A549 (cell line): Measurements from ENCODE around the gene HNMT. TPM values are rescaled to one million over a fixed set of nuclear protein-coding genes. Genes with fewer than 3 reads are reported as not detected.

Source experiments
- ATAC-seq, 2 experiments: fragments of 200-7000 bp in 1 of 2; fragments of >200 bp in 1 of 2; cut with Nextera tagmentation in 1 of 2; cut with Tn5 transposase in 1 of 2; 3 replicates each; pipeline versions ENCODE4 v1.8.0 to v1.9.1; 2018 to 2020; ENCODE audit warnings: mild to moderate bottlenecking in 1 of 2, moderate library complexity in 1 of 2
- CTCF ChIA-PET: fragments of 300-600 bp; sonication (Branson Sonifier 250); formaldehyde crosslinking; extraction: SDS; loops from one replicate; lab custom pipeline; 2021; ENCODE audit warnings: antibody characterized with exemption, inconsistent platforms; lab: Yijun Ruan, JAX
- POLR2A ChIA-PET: fragments of 350-600 bp; formaldehyde crosslinking; extraction: SDS; loops from one replicate; lab custom pipeline; 2021; ENCODE audit warnings: antibody characterized with exemption, inconsistent platforms; lab: Yijun Ruan, JAX
- DNase-seq, 2 experiments: peaks; one replicate each; pipeline versions ENCODE4 v3.0.0 to v3.0.0-alpha.2; 2011 to 2016; ENCODE audit warnings: low read depth in 1 of 2, low spot score in 1 of 2
- FAIRE-seq: peaks from 2 replicates; lab custom pipeline; 2011; peaks lifted over from hg19 to GRCh38; lab: Jason Lieb, UNC
- H3K27ac ChIP-seq, 2 experiments: fragments of >200 bp; sonication (Bioruptor Twin); formaldehyde crosslinking; 3 replicates each; pipeline ENCODE4 v1.5.1; 2016 to 2017
- H3K4me1 ChIP-seq: fragments of >200 bp; sonication (Bioruptor Twin); formaldehyde crosslinking; 3 replicates; pipeline ENCODE4 v1.6.1; 2016
- H3K4me2 ChIP-seq: fragments of >200 bp; sonication (Bioruptor Twin); formaldehyde crosslinking; 3 replicates; pipeline ENCODE4 v1.6.1; 2016
- H3K4me3 ChIP-seq: fragments of >200 bp; sonication (Bioruptor Twin); formaldehyde crosslinking; 3 replicates; pipeline ENCODE4 v1.5.1; 2016
- H3K9me3 ChIP-seq: fragments of >200 bp; sonication (Bioruptor Twin); formaldehyde crosslinking; 3 replicates; pipeline ENCODE4 v1.6.1; 2016
- BHLHE40 ChIP-seq: IDR thresholded peaks from 2 replicates; pipeline ENCODE4 v1.6.1; 2012; ENCODE audit warnings: low read depth, low read length, inconsistent platforms
- CBX2 ChIP-seq: fragments of 200-600 bp; sonication (generic); IDR thresholded peaks from 2 replicates; pipeline ENCODE4 v1.6.1; 2016; ENCODE audit warnings: low read depth, mild to moderate bottlenecking, borderline replicate concordance
- CEBPB ChIP-seq, 2 experiments: fragments of >200 bp in 1 of 2; sonication (Bioruptor Twin) in 1 of 2; formaldehyde crosslinking in 1 of 2; IDR thresholded peaks; 2 replicates each; pipeline ENCODE4 v1.6.1; 2012 to 2016
- EHMT2 ChIP-seq: fragments of 200-600 bp; sonication (generic); IDR thresholded peaks from 2 replicates; pipeline ENCODE4 v1.6.1; 2016; ENCODE audit warnings: antibody characterized with exemption, low read depth, mild to moderate bottlenecking, moderate library complexity
- GATA3 ChIP-seq: IDR thresholded peaks from 2 replicates; pipeline ENCODE4 v1.6.1; 2012; ENCODE audit warnings: borderline replicate concordance
- HEYL ChIP-seq: fragments of 250-450 bp; sonication (Bioruptor Pico); IDR thresholded peaks from 2 replicates; pipeline ENCODE4 v1.8.0; 2021; ENCODE audit warnings: mild to moderate bottlenecking, moderate library complexity
- HOXB13 ChIP-seq: fragments of 250-450 bp; sonication (Bioruptor Pico); IDR thresholded peaks from 2 replicates; pipeline ENCODE4 v1.5.0; 2020; ENCODE audit warnings: low read depth, mild to moderate bottlenecking, moderate library complexity
- JUN ChIP-seq, 2 experiments: fragments of >200 bp; sonication (Bioruptor Twin); formaldehyde crosslinking; IDR thresholded peaks; 2 replicates in 1 of 2; 3 replicates in 1 of 2; pipeline ENCODE4 v1.6.1; 2016 to 2017
- KDM5A ChIP-seq: fragments of 200-600 bp; sonication (generic); IDR thresholded peaks from 2 replicates; pipeline ENCODE4 v1.6.1; 2016; ENCODE audit warnings: antibody characterized with exemption, mild to moderate bottlenecking
- MAZ ChIP-seq: fragments of 150-350 bp; IDR thresholded peaks from 2 replicates; pipeline ENCODE4 v1.6.1; 2014; ENCODE audit warnings: antibody characterized with exemption, low read depth, low read length, borderline replicate concordance
- NFE2L2 ChIP-seq: fragments of 150-350 bp; conservative IDR thresholded peaks from 2 replicates; pipeline ENCODE4 v1.6.1; 2014; ENCODE audit warnings: low read length
- NPAS2 ChIP-seq: fragments of 250-450 bp; sonication (Bioruptor Pico); IDR thresholded peaks from 2 replicates; pipeline ENCODE4 v1.8.0; 2022; ENCODE audit warnings: mild to moderate bottlenecking, moderate library complexity, borderline replicate concordance
- RAD21 ChIP-seq, 2 experiments: fragments of >200 bp in 1 of 2; sonication (Bioruptor Twin) in 1 of 2; formaldehyde crosslinking in 1 of 2; IDR thresholded peaks in 1 of 2; conservative IDR thresholded peaks in 1 of 2; 2 replicates in 1 of 2; 3 replicates in 1 of 2; pipeline ENCODE4 v1.6.1; 2012 to 2018; ENCODE audit warnings: inconsistent platforms in 1 of 2
- RNF2 ChIP-seq: fragments of 200-600 bp; sonication (generic); IDR thresholded peaks from 2 replicates; pipeline ENCODE4 v1.6.1; 2016; ENCODE audit warnings: low read depth, mild to moderate bottlenecking, antibody characterized with exemption, moderate library complexity, borderline replicate concordance
- SMC3 ChIP-seq: fragments of >200 bp; sonication (Bioruptor Twin); formaldehyde crosslinking; IDR thresholded peaks from 3 replicates; pipeline ENCODE4 v1.6.1; 2018; ENCODE audit warnings: inconsistent platforms
- TFCP2L1 ChIP-seq: fragments of 250-450 bp; sonication (Bioruptor Pico); IDR thresholded peaks from 2 replicates; pipeline ENCODE4 v1.5.0; 2021; ENCODE audit warnings: mild to moderate bottlenecking
- ZC3H11A ChIP-seq: fragments of 450-650 bp; IDR thresholded peaks from 2 replicates; pipeline ENCODE4 v1.6.1; 2014; ENCODE audit warnings: antibody characterized with exemption, mild to moderate bottlenecking
- WGBS: methylation state at CpG from one replicate; pipeline ENCODE4 v1.1.6; 2017; ENCODE audit errors: missing lambda C conversion rate; 5-methylcytosine and 5-hydroxymethylcytosine counted together
- polyA plus RNA-seq, 4 experiments: library from polyadenylated mRNA; depleted of rRNA in 3 of 4; stranded (reverse); fragments of >200 nt; fragmentation: RNase III in 1 of 4; extraction: RNeasy Plus Mini Kit Qiagen cat#74134 plus additional on column Dnase treatment in 1 of 4; gene quantifications; 2 replicates in 3 of 4; 3 replicates in 1 of 4; pipeline ENCODE4 v1.2.3, GENCODE V29; 2011 to 2017
- TF ChIP-seq, protein P1 (sequence below): IDR thresholded peaks from 2 replicates; pipeline ENCODE4 v1.6.1; 2012
- TF ChIP-seq, protein P2 (sequence below): fragments of >200 bp; sonication (Bioruptor Twin); formaldehyde crosslinking; IDR thresholded peaks from 3 replicates; pipeline ENCODE4 v1.6.1; 2016
- TF ChIP-seq, protein P3 (sequence below): fragments of >200 bp; sonication (Bioruptor Twin); formaldehyde crosslinking; IDR thresholded peaks from 3 replicates; pipeline ENCODE4 v1.5.1; 2016

HNMT gene
- polyA plus RNA-seq, 2 of the 4 experiments (the other 2 are of a cell fraction): 1.5 to 5.5 TPM

DNA sequence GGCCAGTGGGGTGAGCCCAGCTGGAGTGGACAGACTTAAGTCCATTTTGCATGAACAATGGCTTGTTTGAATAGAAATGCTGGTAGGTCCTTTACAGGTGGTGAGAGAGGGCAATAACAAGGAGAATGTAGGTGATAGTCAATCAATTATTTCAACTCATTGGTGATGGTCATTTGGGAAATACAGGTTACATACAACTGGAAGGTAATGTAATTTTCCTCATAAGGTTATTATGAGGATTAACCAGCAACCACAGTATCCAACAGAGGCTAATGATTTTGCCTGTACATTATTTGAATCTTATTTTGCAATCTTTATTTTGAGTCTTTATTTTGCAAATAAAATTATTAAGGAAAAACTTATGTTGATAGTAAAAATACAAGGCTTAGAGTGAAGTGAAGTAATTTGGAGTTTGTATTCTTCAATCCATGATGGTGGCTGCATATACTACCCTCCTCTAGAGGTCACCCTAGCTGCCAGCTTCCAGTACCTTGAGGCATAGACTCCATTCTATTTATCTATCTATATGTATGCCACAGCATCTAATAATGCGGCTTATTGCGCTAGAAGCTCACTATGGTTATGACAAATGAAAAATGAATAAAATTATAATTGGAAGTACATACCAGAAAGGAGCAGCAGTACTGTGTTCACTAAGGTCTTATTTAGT lies 20.5 kb upstream of the HNMT start:
- POLR2A ChIA-PET: no interaction called here
- CTCF ChIA-PET: interaction anchor here (0.5 to 1.9 kb wide), 2 partner anchors 843 to 868 kb away, joined by 4 to 5 read pairs; no protein-coding TSS in a partner anchor
- FAIRE-seq: no peak
- Histone ChIP-seq H3K4me3 (no peak overlapping the region), H3K4me1 (peaks cover 39% of the 10 kb centered on the region), H3K27ac (peak overlapping the region; percentile 23 to 46; a peak in 3 of 6 replicates), H3K9me3 (no peaks in the 10 kb centered on the region), H3K4me2 (peak overlapping the region; percentile 58)
- 92% methylated on average over 2 of the region's 2 CpGs for WGBS
- DNase-seq: no peak
- ATAC-seq: no peak
- TF ChIP-seq ZC3H11A (no peak), SMC3 (no peak), TFCP2L1 (no peak), CBX2 (no peak), KDM5A (no peak), NFE2L2 (no peak), NPAS2 (CRISPR knock-in tag) (no peak), EHMT2 (no peak), HOXB13 (no peak), BHLHE40 (no peak), MAZ (no peak)
- TF ChIP-seq, protein P1, sequence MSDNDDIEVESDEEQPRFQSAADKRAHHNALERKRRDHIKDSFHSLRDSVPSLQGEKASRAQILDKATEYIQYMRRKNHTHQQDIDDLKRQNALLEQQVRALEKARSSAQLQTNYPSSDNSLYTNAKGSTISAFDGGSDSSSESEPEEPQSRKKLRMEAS: no peak
- TF ChIP-seq, protein P2, sequence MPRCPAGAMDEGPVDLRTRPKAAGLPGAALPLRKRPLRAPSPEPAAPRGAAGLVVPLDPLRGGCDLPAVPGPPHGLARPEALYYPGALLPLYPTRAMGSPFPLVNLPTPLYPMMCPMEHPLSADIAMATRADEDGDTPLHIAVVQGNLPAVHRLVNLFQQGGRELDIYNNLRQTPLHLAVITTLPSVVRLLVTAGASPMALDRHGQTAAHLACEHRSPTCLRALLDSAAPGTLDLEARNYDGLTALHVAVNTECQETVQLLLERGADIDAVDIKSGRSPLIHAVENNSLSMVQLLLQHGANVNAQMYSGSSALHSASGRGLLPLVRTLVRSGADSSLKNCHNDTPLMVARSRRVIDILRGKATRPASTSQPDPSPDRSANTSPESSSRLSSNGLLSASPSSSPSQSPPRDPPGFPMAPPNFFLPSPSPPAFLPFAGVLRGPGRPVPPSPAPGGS: no peak

DNA sequence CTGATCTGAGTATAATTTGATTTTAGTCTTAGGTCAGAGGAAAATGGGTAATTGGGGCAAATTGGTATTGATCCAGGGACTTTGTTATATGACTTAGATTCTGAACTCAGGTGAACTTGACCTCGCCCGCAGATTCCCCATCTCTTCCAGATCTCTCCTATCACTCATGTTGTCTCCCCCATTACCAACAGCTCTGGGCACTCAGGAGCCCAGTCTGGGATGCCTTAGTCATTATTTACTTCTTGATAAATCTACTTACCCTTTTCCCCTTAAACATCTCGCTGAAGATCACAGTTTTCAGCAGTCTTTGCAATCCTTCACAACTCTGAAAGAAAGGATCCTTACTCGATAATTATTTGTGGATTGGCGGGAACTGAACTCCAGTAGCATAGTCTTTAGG lies 19.6 kb upstream of the HNMT start:
- Histone ChIP-seq H3K4me2 (peak overlapping the region; percentile 27), H3K4me1 (peaks cover 39% of the 10 kb centered on the region), H3K9me3 (no peaks in the 10 kb centered on the region), H3K4me3 (no peak overlapping the region), H3K27ac (peak overlapping the region in 1 of 2 experiments; percentile 46; a peak in 2 of 6 replicates)
- TF ChIP-seq, protein P3, sequence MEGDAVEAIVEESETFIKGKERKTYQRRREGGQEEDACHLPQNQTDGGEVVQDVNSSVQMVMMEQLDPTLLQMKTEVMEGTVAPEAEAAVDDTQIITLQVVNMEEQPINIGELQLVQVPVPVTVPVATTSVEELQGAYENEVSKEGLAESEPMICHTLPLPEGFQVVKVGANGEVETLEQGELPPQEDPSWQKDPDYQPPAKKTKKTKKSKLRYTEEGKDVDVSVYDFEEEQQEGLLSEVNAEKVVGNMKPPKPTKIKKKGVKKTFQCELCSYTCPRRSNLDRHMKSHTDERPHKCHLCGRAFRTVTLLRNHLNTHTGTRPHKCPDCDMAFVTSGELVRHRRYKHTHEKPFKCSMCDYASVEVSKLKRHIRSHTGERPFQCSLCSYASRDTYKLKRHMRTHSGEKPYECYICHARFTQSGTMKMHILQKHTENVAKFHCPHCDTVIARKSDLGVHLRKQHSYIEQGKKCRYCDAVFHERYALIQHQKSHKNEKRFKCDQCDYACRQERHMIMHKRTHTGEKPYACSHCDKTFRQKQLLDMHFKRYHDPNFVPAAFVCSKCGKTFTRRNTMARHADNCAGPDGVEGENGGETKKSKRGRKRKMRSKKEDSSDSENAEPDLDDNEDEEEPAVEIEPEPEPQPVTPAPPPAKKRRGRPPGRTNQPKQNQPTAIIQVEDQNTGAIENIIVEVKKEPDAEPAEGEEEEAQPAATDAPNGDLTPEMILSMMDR: no peak
- TF ChIP-seq GATA3: peak; percentile 51; the same call in 1 of the 2 replicates
- ATAC-seq (peak in 1 of 2 experiments; percentile 70; a peak in 3 of 6 replicates), FAIRE-seq (no peak), DNase-seq (peak in 1 of 2 experiments; percentile 19)
- ChIA-PET CTCF (interaction anchor here (1.2 to 1.9 kb wide), 2 partner anchors 429 to 842 kb away, joined by 3 to 5 read pairs; no protein-coding TSS in a partner anchor), POLR2A (no interaction called here)
- WGBS: 16% methylated on average over 5 of the region's 5 CpGs

DNA sequence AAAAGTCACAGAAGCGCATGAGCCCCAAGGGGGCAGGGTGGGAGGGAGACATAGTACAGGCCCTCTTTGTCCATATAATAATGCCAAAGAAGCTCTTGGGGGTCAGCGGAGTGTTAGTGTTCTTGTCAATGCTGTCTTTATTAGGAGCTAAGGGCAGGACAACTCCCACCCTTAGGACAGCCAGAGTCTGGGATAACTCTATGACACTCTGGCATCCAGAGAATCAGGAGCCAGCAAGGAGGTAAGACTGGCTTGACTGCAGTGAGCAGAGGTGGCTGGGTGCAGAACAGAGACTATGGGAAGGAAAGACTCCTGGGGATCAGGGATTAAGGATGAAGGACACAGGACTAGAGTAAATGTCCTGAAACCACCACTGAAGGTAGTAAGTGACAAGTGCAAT lies 19.0 kb upstream of the HNMT start:
- ATAC-seq: peak in 1 of 2 experiments; percentile 30; a peak in 2 of 6 replicates
- CTCF ChIA-PET: interaction anchor here (1.2 to 1.4 kb wide), 2 partner anchors 12 to 428 kb away, joined by 3 read pairs; no protein-coding TSS in a partner anchor
- Histone ChIP-seq H3K4me3 (no peak overlapping the region), H3K27ac (peak overlapping the region in 1 of 2 experiments; percentile 46; a peak in 2 of 6 replicates), H3K4me1 (peaks cover 39% of the 10 kb centered on the region), H3K4me2 (peak overlapping the region; percentile 27), H3K9me3 (no peaks in the 10 kb centered on the region)
- WGBS: 50% methylated on average over 2 of the region's 2 CpGs
- no peak for DNase-seq
- POLR2A ChIA-PET: no interaction called here
- TF ChIP-seq JUN (IDR thresholded peaks at IDR 0.05) (no peak), HEYL (no peak), RNF2 (no peak), RAD21 (conservative IDR thresholded peaks at IDR 0.05 in 1 of 2, IDR thresholded peaks at IDR 0.05 in 1 of 2) (no peak), CEBPB (IDR thresholded peaks at IDR 0.05) (no peak)
- FAIRE-seq: no peak
